Stimulated activated CD4-positive, alpha-beta T cell treated with anti-CD3 and anti-CD28 coated beads, Interleukin-4, amount 100 ng/mL, for 1 hour (primary cell): ENCODE data around the gene SVIL.
"Not testable (repeated sequence)": the region's sequence is repeated elsewhere in the genome, so short reads cannot be mapped to it uniquely, and the experiment has no call there.

Experiments
- DNase-seq: peaks from one replicate; pipeline ENCODE4 v3.0.0-alpha.2; 2020

The SVIL gene

GRCh38 chr10:29535012-29535777 is 99.6 kb downstream of the SVIL start:
- DNase-seq, result no peak

- no peak for DNase-seq
Observed at GRCh38 chr10:29534590-29534989, 100.2 kb downstream of the SVIL start.

GRCh38 chr10:29533696-29534285 is 101.0 kb downstream of the SVIL start:
- no peak for DNase-seq

GRCh38 chr10:29533046-29533445 is 101.7 kb downstream of the SVIL start:
- no peak for DNase-seq

- no peak for DNase-seq
Observed at GRCh38 chr10:29532256-29532878, 102.4 kb downstream of the SVIL start.

- DNase-seq, result no peak
Observed at GRCh38 chr10:29530112-29530976, 104.4 kb downstream of the SVIL start.

GRCh38 chr10:29529146-29529545 is 105.6 kb downstream of the SVIL start:
- no peak for DNase-seq

GRCh38 chr10:29525762-29526161 is 109.0 kb downstream of the SVIL start:
- no peak for DNase-seq

- DNase-seq, result no peak
Observed at GRCh38 chr10:29524720-29525119, 110.1 kb downstream of the SVIL start.

- no peak for DNase-seq
Observed at GRCh38 chr10:29524294-29524693, 110.5 kb downstream of the SVIL start.

GRCh38 chr10:29522918-29523317 is 111.9 kb downstream of the SVIL start:
- DNase-seq, result no peak

GRCh38 chr10:29522061-29522855 is 112.5 kb downstream of the SVIL start:
- no peak for DNase-seq

- no peak for DNase-seq
Observed at GRCh38 chr10:29519659-29520058, 115.1 kb downstream of the SVIL start.

- no peak for DNase-seq
Observed at GRCh38 chr10:29517352-29517923, 117.3 kb downstream of the SVIL start.

- not testable (repeated sequence) for DNase-seq
Observed at GRCh38 chr10:29516309-29516932, 118.3 kb downstream of the SVIL start.

GRCh38 chr10:29515879-29516278 is 118.9 kb downstream of the SVIL start:
- not testable (repeated sequence) for DNase-seq

- not testable (repeated sequence) for DNase-seq
Observed at GRCh38 chr10:29515104-29515503, 119.7 kb downstream of the SVIL start.

GRCh38 chr10:29514306-29514705 is 120.5 kb downstream of the SVIL start:
- DNase-seq, result no peak

- DNase-seq, result no peak
Observed at GRCh38 chr10:29512425-29512974, 122.3 kb downstream of the SVIL start.

- not testable (repeated sequence) for DNase-seq
Observed at GRCh38 chr10:29511806-29512205, 123.0 kb downstream of the SVIL start.
